Mucosa of stomach (tissue), 1 donor: Measurements from ENCODE around the gene MUSK.

Source experiments
- H3K27me3 ChIP-seq: one replicate; pipeline ENCODE4 v1.7.0; 2013; ENCODE audit warnings: mild to moderate bottlenecking, low read length; ENCODE audit not compliant: control insufficient read depth, insufficient read depth
- H3K36me3 ChIP-seq: one replicate; pipeline ENCODE4 v1.7.0; 2013; ENCODE audit warnings: low read length; ENCODE audit not compliant: control insufficient read depth, insufficient read depth
- H3K4me1 ChIP-seq: one replicate; pipeline ENCODE4 v1.7.0; 2013; ENCODE audit warnings: mild to moderate bottlenecking, low read length; ENCODE audit not compliant: control insufficient read depth, insufficient read depth
- H3K4me3 ChIP-seq: one replicate; pipeline ENCODE4 v1.7.0; 2013; ENCODE audit warnings: low read length
- H3K9ac ChIP-seq: one replicate; pipeline ENCODE4 v1.7.0; 2013; ENCODE audit warnings: mild to moderate bottlenecking, low read length, moderate library complexity
- H3K9me3 ChIP-seq: one replicate; pipeline ENCODE4 v1.7.0; 2013; ENCODE audit warnings: mild to moderate bottlenecking, low read length, moderate library complexity; ENCODE audit not compliant: control insufficient read depth
- donor health status: Pancreatic carcinoma.

The MUSK gene

GRCh38 chr9:110850401-110851135 is 182.0 kb downstream of the MUSK start:
- no peak overlapping the region for H3K9ac ChIP-seq
- no peaks in the 10 kb centered on the region for H3K27me3 ChIP-seq
- H3K4me1 ChIP-seq: no peaks in the 10 kb centered on the region
- no peak overlapping the region for H3K4me3 ChIP-seq
- H3K9me3 ChIP-seq: no peaks in the 10 kb centered on the region
- H3K36me3 ChIP-seq: no peaks in the 10 kb centered on the region
